GM12864 (cell line): ENCODE results near the gene BZW1.
"Not testable (repeated sequence)": the region's sequence is repeated elsewhere in the genome, so short reads cannot be mapped to it uniquely, and the experiment has no call there.

ENCODE experiments used
- DNase-seq: peaks from one replicate; pipeline ENCODE4 v3.0.0-alpha.2; 2011; ENCODE audit warnings: low read depth
- H3K4me3 ChIP-seq: 2 replicates; pipeline ENCODE4 v1.5.1; 2011; ENCODE audit warnings: mild to moderate bottlenecking, low read depth, low read length, control low read depth
- CTCF ChIP-seq: IDR thresholded peaks from 2 replicates; pipeline ENCODE4 v1.5.1; 2011; ENCODE audit warnings: low read depth, mild to moderate bottlenecking, moderate library complexity, low read length, control low read depth, inconsistent platforms; ENCODE audit errors: missing control alignments

The BZW1 gene

GRCh38 chr2:200800458-200800857 is 11.3 kb upstream of the BZW1 start:
- no peak overlapping the region for H3K4me3 ChIP-seq
- DNase-seq = no peak
- TF ChIP-seq CTCF = no peak

GRCh38 chr2:200801431-200801830 is 10.3 kb upstream of the BZW1 start:
- not testable (repeated sequence) for H3K4me3 ChIP-seq, DNase-seq

- no peak for DNase-seq
- no peak overlapping the region for H3K4me3 ChIP-seq
- TF ChIP-seq CTCF = no peak
Observed at GRCh38 chr2:200809506-200810251, 2.0 kb upstream of the BZW1 start.

GRCh38 chr2:200810252-200810997 is 1.3 kb upstream of the BZW1 start:
- no peak for DNase-seq
- H3K4me3 ChIP-seq = peak overlapping the region; percentile 85; the same call in 1 of the 2 replicates
- no peak for TF ChIP-seq CTCF

- no peak for TF ChIP-seq CTCF
- H3K4me3 ChIP-seq = peak overlapping the region; percentile 85
- no peak for DNase-seq
Observed at GRCh38 chr2:200810998-200811332, 745 bp upstream of the BZW1 start.

GRCh38 chr2:200812122-200813022 is 662 bp downstream of the BZW1 start:
- peak overlapping the region; percentile 85 for H3K4me3 ChIP-seq
- DNase-seq = no peak
- TF ChIP-seq CTCF = peak; percentile 50

- no peak for TF ChIP-seq CTCF
- H3K4me3 ChIP-seq = no peak overlapping the region; the same call in 1 of the 2 replicates
- DNase-seq = peak; percentile 13
Observed at GRCh38 chr2:200814276-200814815, 2.6 kb downstream of the BZW1 start.
